Stimulated activated CD4-positive, alpha-beta T cell treated with anti-CD3 and anti-CD28 coated beads, Interleukin-1b, Interleukin-23, amount 100 ng/mL, for 1 hour (primary cell): ENCODE measurements around the gene GNAT2.

ENCODE experiments used
- DNase-seq, 2 donors: peaks; one replicate each; pipeline ENCODE4 v3.0.0-alpha.2; 2020; ENCODE audit warnings: low read depth in 2 of 2

Gene GNAT2

DNA sequence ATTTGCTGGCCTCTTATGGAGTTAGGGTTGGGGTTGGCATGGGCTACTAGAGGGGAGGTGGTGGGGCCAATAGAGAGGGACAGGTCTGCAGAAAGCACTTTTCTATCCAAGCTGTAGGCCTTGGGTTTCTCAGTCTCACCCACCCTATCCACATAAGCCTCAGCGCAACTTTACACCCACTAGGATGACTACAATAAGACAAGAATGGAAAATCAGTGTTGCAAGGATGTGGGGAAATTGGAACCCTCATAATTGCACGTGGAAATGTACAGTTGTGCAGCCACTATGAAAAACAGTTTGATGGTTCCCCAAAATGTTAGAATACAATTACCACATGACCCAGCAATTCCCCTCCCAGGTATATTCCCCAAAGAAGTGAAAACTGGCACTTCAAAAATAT lies 22.4 kb upstream of the GNAT2 start:
- no peak for DNase-seq

DNA sequence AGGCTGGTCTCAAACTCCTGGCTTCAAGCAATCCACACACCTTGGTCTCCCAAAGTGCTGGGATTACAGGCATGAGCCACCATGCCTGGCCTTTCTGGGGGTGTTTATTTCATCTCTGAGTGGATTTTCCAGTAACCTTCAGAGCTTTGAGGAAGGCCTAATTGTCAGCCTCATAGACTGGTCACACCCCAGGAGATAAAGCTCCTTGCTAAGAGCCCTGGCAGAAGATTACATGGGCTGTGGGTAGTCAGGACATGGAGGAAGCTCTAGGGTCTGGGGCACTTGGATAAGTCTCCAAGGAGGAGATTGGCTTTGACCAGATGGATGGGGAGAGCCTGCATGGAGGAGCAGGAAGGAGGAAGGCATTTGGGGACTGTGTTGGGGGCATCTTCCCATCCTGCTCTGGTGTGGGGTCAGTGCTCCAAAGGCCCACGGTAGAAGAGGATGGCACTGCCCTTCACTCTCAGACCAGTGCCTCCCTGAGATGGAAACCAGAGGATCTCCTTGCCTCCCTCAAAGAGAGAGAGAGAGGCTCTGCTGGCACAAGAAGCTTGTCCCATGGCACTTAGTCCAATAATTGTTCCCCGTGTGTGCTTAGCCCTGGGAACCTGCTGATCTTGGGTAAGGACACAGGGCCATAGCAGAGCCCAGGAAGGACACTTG lies 21.8 kb upstream of the GNAT2 start:
- no peak for DNase-seq

DNA sequence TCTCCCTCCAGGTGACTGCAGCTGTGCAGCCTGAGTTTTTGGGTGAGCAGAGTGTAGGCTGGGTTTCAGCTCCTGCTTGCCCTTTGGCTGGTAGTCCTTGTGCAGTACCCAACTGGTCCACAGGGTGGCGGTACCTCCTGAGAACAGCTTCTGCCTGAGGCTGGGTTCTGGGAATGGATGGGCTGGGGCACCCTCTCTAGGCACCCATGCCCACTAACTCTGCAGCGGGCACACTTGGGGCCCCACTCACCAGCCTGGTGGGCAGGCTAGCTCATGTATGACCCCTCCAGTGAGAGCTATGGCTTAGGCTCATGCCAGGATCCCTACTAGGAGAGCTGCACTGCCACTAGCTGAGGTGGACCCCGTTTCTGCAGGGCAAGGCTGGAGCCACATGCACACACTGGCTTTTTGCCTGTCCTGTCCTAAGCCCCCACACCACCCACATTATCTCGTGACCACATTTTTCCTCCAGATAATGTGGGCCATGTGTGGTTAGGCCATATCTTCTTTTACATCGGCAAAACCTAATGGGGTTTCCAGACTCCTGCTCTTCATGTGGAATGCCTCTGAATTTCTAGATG lies 21.0 kb upstream of the GNAT2 start:
- DNase-seq = peak; percentile 70 to 94

DNA sequence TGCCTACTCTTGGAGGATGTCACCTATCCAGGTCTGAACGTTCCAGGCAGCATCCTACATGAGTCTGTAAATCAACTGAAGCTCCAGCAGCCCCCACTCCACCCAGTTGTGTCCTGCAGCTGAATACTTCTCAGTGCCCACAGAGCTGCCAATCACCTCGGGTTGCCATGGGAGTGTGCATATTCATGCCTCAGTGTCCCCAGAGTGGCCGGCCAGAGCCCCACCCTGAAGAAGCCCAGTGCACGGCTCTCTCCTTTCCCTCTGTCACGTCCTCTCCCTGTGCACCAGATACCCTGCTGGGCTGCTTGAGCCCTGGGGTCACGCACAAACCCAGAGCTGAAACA lies 20.4 kb upstream of the GNAT2 start:
- no peak for DNase-seq

DNA sequence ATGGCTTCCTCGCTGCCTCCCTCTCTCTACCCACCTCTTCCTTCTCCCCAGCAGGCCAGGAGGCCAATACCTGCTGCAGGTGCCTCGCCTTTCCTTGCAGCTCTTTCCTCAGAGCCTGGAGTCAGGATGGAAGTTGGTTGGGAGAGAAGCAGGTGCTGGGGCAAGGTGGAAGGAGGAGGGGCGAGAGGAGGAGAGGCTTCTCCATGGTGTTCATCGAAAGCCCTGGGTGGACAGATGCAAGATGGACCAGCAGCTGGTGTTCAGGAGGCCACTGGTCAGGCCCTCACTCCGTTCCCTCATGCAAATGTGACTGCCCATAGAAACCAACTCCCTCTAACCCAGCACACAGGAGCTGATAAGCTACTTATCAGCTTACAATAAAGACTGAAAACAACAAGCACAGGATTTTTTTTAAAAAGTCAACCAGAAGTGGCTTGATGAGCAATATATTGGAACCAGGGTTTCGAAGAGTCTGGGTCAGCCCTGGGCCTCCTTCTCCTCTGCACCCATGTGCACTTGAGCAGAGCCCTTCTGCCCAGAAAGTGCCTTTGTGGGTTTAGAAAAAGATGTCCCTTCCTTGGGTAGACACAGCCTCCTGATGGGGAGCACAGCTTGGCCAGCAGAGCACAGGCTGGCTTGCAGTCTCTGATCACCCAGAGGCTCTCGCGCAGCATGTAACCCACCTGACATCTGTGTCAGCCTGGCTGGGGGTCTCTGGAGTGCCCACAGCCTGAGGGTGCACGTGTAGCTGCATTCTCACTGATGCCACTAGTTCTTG lies 19.8 kb upstream of the GNAT2 start:
- DNase-seq = no peak

DNA sequence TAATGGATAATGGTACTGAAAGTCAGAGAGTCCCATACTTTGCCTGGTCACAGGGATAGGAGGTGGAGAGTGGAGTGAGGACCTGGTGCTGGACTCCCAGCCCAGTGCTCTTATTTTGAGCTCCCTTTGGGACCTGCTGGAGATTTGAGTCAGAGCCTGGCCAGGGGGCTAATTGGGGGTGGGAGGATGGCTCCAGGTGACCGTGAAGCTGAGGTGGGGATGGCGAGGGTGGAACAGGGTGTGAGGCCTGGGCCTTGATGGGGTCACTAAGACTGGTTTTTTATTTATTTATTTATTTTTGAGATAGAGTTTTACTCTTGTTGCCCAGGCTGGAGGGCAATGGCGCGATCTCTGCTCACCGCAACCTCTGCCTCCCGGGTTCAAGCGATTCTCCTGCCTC lies 18.0 kb upstream of the GNAT2 start:
- DNase-seq = no peak

DNA sequence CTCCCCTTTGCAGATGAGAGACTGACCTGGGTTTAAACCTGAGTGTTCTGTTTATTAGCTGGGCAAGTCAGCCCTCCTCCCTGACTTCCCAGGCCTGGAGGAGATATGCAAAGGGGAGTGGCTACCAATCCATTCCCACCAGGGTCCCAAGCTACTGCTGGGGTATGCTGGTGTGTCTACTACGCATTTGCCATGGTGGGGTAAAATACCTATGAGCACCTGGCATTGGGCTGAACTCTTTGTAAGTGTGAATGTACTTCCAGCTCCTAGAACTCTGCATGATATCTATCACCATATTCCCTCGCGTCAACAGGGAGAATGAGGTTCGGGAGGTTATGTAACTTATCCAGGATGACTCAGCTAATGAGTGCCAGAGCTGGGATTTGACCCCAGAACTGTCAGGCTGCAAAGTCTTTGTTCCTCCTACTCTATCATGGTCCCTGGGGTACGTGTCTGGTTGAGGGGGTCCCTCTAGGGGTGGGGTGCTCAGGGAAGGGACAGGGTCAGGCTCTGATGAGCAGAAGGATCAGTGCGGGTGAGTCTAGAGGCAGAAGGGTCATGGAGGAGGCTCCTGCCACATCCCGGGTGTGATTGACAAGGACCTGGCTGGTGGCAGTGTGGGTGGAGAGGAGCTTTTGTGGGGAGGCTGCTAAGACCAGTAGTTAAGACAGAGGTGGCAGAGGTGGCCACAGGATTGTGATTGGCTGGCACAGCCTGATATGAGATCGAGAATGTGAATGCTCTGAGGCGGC lies 17.0 kb upstream of the GNAT2 start:
- DNase-seq = no peak

DNA sequence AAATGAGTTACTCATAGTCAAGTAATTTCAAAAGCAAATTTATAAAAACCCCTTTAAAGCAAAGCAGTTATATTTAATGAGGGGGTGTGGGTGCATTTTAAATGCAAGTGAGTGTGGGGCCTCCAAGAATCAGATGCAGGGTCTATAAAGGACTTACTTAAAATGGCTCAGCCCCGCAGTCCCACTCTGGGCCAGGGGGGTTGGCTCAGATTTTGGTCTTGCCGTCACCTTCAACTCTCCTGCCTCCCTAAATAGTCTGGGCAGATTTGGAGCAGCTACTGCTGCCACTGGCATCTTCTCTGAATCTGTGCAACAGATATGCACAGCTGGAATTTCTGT lies 16.4 kb upstream of the GNAT2 start:
- DNase-seq = no peak

DNA sequence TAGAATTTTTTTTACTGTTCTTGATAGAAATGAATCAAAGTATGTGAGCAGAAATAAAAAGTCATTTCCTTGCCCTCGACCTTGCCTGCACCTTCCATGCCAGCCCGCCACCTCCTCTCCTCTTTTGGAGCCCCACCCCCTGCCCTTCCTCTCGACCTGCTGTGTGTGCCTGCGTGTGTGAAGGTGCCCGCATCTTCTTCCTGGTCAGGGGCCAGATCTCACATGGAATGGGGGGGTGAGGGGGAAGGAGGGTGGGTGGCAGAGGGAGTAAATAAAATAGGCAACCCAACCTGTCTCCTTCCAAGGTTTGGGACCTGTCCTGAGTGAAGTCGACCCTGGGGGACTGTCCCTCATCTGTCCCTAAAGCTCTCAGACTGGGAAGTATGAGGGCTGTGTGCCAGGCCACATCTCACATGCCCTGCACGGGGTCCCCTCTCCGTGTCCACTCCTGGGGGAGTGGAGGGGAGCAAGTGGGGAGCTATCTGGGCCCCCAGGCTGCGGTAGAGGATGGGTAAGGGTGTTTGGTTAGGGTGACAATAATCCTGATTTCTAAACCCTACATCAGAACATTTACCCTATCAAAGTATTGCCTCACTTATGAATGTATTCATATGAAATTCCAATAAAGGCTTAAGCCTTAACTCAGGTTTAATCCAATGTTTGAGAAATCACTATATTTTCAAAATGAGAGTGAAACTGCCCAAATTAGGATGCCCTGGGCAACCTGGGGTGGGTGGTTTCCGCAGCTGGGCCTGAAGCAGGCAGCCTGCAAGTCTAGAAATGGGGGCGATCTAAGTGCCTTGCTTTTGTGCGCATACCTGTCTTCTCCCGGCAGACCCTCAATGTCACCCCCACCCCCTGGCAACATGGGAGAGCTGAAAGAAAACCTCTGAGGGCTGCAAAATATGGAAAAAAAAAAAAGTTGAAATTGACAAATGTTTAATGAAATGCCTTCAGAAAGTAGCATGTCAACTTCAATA lies 15.6 kb upstream of the GNAT2 start:
- DNase-seq = no peak

DNA sequence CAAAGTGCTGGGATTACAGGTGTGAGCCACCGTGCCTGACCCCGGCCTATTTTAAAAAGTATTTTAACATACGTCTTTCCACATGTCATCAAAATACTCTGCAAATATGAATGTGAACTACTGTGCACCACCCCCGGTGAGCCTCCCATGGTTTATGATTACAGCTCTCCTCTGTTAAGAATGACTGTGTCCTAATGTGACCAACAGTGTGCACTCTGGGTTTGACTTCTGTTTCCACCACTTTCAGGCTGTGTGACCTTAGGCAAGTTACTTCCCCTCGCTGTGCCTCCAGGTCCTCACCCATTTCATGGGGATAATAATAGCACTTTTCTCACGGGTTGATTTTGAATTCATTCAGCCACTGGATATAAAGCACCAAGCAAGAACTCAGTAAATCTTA lies 14.9 kb upstream of the GNAT2 start:
- DNase-seq = no peak

DNA sequence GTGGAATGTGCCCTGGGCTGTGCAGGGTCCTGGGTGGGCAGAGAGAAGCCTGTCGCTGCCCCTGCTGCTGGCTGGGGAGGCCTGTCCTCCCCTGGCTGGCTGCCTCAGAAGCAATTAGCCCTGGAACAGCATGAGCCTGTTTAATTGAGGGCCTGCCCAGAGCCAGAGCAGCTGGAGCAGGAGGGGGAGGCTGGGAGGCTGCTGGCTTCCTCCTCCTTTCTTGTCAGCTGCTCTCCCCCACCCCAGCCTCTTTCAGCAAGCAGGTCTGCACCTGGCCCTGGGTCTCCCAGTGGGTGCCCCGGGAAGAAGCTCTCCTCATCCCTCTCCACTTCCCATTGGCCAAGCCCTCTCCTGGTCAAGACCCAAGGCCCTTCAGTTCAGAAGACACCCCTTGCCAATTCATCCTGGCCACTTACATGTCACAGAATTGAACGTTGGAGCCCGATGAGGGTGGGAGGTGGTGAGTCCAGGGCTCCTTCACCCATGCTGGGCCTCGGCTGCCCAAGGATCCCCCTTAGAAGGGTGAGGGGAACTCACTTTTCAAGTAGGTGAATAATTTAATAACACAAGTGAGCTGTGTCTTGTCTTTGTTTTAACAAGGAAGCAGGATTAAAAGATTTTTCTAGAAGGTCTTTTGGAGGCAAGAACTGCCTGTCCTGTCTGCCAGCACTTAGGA lies 13.4 kb upstream of the GNAT2 start:
- DNase-seq = no peak

DNA sequence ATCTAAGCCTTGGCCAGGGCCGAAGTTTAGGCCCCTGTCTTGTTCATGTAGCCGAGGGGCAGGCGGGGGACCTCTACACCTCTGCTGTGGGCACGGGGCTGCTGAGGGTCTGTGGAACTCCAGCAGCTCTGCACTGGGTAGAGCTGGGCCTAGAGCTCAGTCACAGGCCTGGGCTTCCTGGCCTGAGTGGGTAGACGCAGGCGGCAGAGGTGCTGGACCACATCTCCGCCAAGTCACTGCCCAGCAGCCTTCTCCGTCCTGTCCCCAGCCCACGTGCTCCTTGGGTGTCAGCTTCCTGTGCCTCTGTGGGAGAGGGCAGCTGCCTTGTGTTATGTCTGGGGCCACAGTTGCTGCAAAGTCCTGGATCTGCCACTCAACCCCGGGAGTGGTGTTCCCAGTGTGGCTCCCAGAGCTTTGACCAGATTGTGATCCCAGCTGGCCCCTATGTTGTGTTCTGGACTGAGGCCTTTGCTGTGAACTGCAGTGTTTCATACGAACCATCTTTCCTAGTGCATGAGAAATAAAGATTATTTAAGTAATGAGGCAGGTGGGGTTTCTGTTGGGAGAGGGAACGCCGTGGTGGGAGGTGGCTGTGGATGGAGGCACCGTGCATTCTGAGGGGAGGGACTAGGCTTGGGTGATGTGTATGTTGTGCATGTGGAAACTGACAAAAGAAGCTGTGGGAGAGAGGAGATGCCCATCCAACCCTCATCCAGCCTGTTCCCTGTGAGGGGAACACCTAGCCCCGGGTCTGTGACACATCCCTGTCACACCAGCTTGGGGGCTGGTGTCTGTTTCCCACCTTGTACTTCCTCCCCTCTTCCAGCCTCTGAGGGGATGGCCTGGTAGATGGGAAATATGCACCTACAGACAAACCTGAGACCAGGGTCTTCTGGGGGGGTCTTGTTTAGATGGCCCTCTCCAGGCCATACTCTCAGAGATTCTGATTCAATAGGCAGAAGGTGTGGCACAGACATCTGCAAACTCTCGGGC lies 12.4 kb upstream of the GNAT2 start:
- no peak for DNase-seq

DNA sequence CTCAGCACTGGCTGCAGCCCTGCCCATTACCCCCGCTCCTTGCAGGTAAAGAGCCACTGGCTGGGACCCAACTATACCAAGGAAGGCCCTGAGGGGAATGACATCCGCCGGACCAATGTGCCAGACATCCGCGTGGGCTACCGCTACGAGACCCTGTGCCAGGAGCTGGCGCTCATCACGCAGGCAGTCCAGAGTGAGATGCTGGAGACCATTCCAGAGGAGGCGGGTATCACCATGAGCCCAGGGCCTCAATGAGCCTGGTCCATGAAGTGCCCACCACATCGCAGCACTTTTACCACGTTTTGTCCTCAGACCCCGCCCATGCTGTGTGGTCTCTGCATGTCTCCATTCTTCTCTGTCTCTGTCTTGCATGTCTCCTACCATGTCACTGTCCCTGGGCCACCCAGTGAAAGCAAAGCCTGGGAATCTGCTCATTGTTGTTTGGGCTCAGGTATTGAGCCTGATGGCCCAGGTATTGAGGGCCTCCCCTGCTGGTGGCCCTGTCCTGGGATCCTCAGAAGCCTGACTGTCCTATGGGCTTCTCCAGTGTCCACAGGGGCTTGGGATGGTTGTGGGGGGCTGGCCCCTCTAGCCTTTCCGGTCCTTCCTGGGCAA lies 11.6 kb upstream of the GNAT2 start:
- no peak for DNase-seq

DNA sequence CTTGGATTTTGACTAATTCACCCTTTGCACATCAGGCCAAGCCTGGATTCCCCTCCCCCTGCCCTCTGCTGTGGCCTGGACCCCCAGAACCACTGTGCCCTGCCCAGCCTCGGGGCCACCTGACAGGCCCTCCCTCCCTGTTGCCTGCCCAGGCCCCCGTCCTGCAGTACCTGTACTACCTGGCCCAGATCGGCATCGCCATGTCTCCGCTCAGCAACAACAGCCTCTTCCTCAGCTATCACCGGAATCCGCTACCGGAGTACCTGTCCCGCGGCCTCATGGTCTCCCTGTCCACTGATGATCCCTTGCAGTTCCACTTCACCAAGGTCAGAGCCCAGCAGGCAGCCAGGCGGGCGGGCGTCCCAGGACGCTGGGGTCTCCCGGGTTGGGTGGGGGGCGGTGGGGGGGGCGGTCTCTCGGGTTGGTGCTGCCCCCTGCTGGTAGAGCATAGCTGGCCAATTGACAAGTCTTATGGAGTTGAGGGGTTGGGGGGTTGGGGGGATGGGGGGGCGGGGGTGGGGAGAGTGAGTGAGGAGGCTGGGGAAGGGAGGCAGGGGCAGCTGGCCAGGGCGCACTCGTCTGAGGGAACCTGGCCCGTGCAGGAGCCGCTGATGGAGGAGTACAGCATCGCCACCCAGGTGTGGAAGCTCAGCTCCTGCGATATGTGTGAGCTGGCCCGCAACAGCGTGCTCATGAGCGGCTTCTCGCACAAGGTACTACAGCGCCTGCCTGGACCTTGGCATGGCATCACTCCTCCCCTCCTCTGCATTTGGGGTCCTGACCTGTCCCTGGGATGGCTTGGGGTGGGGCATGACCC lies 10.9 kb upstream of the GNAT2 start:
- DNase-seq = peak in 1 of 2 donors; percentile 23

DNA sequence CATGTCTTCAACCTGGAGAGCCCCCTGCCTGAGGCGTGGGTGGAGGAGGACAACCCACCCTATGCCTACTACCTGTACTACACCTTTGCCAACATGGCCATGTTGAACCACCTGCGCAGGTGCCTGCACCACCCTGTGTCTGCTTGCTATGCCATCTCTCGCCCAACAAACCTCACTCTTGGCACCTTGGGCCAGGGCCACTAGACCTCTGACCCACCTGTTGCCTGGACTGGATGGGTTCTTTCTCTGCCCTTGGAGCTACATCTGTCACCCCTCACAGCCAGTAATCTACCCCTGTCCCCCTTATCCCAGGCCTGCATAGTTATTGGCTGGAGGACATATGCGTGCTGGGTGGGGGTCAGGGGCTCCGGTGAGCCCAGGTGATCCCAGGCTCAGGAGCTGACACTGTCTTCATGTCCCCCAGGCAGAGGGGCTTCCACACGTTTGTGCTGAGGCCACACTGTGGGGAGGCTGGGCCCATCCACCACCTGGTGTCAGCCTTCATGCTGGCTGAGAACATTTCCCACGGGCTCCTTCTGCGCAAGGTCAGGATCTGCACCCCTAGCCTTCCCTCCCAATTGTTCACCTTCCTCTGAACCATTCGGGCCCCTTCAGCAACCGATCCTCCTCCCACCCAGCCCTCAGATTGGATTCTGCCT lies 10.1 kb upstream of the GNAT2 start:
- DNase-seq = no peak

DNA sequence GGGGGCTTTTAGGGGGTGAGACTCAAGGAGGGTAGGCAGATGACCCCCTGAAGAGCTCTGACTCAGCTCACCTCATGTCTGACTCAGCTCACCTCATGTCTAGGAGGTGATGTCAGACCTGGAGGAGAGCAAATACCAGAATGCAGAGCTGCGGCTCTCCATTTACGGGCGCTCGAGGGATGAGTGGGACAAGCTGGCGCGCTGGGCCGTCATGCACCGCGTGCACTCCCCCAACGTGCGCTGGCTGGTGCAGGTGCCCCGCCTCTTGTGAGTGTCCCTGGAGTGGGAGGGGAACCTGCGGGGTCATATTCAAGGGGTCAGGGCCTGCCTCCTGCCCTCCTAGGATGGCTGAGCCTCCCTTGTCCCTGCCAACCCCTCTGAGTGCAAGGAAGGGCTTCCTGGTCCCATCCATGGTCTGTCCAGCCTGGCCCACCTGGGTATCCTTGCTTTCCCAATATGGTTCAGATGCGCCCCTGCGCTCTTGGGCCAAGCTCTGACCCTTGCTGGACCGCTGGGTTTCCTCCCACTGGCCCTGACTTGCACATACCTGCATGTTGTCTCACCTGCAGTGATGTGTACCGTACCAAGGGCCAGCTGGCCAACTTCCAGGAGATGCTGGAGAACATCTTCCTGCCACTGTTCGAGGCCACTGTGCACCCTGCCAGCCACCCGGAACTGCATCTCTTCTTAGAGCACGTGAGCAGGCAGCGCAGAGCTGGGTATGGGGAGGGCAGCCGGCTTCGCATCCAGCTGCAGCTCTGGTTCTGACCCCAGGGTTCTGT lies 9.3 kb upstream of the GNAT2 start:
- DNase-seq = no peak
